HepG2 (cell line): ENCODE data around the gene GNA12. TPM values are rescaled to one million over a fixed set of nuclear protein-coding genes. Genes with fewer than 3 reads are reported as not detected.
A peak's percentile ranks its signal among the peaks of the same experiment; 100 is the strongest.

ENCODE experiments used
- ATF3 ChIP-seq: sonication (generic); formaldehyde crosslinking; IDR thresholded peaks from 2 replicates; pipeline ENCODE4 v1.4.0; 2020; ENCODE audit warnings: missing genetic modification reagents
- BCL3 ChIP-seq: sonication (generic); formaldehyde crosslinking; IDR thresholded peaks from 2 replicates; pipeline ENCODE4 v1.5.1; 2020; ENCODE audit warnings: mild to moderate bottlenecking, missing genetic modification reagents, moderate library complexity
- BHLHE40 ChIP-seq: IDR thresholded peaks from 2 replicates; pipeline ENCODE4 v1.6.1; 2011; ENCODE audit warnings: low read length, improper control_type of control experiment
- DNMT1 ChIP-seq: sonication (generic); formaldehyde crosslinking; IDR thresholded peaks from 2 replicates; pipeline ENCODE4 v1.5.1; 2020; ENCODE audit warnings: mild to moderate bottlenecking, missing genetic modification reagents
- DPF2 ChIP-seq: sonication (generic); formaldehyde crosslinking; IDR thresholded peaks from 2 replicates; pipeline ENCODE4 v1.4.0; 2020; ENCODE audit warnings: mild to moderate bottlenecking, low read depth, missing genetic modification reagents, borderline replicate concordance
- HDAC2 ChIP-seq: sonication (generic); formaldehyde crosslinking; IDR thresholded peaks from 2 replicates; pipeline ENCODE4 v1.4.0; 2020; ENCODE audit warnings: missing genetic modification reagents
- IRF9 ChIP-seq: sonication (generic); formaldehyde crosslinking; IDR thresholded peaks from 2 replicates; pipeline ENCODE4 v1.8.0; 2022; ENCODE audit warnings: missing genetic modification reagents, mild to moderate bottlenecking, borderline replicate concordance
- SALL2 ChIP-seq: sonication (generic); formaldehyde crosslinking; IDR thresholded peaks from 2 replicates; pipeline ENCODE4 v1.8.1; 2023; ENCODE audit warnings: mild to moderate bottlenecking, missing genetic modification reagents, inconsistent platforms
- SIX4 ChIP-seq: sonication (generic); formaldehyde crosslinking; IDR thresholded peaks from 2 replicates; pipeline ENCODE4 v1.4.0; 2020; ENCODE audit warnings: missing genetic modification reagents
- SKI ChIP-seq: fragments of 450-650 bp; IDR thresholded peaks from one replicate; pipeline ENCODE4 v1.6.1; 2018; ENCODE audit warnings: mild to moderate bottlenecking; ENCODE audit not compliant: partially characterized antibody
- ZBTB21 ChIP-seq: sonication (generic); formaldehyde crosslinking; IDR thresholded peaks from 2 replicates; pipeline ENCODE4 v1.4.0; 2020; ENCODE audit warnings: missing genetic modification reagents
- ZBTB39 ChIP-seq: sonication (generic); formaldehyde crosslinking; IDR thresholded peaks from 2 replicates; pipeline ENCODE4 v1.5.0; 2020; ENCODE audit warnings: missing genetic modification reagents
- ZFP1 ChIP-seq: IDR thresholded peaks from 2 replicates; pipeline ENCODE4 v1.6.1; 2016
- ZNF30 ChIP-seq: sonication (generic); formaldehyde crosslinking; IDR thresholded peaks from 2 replicates; pipeline ENCODE4 v1.5.0; 2020; ENCODE audit warnings: mild to moderate bottlenecking, missing genetic modification reagents
- ZNF503 ChIP-seq: sonication (generic); formaldehyde crosslinking; IDR thresholded peaks from 2 replicates; pipeline ENCODE4 v1.4.0; 2020; ENCODE audit warnings: missing genetic modification reagents
- ZNF562 ChIP-seq: sonication (generic); formaldehyde crosslinking; IDR thresholded peaks from 2 replicates; pipeline ENCODE4 v1.8.0; 2022; ENCODE audit warnings: missing genetic modification reagents, borderline replicate concordance
- ZNF564 ChIP-seq: sonication (generic); formaldehyde crosslinking; IDR thresholded peaks from 2 replicates; pipeline ENCODE4 v1.8.1; 2023; ENCODE audit warnings: mild to moderate bottlenecking, missing genetic modification reagents
- ZNF570 ChIP-seq: sonication (generic); formaldehyde crosslinking; IDR thresholded peaks from 2 replicates; pipeline ENCODE4 v1.4.0; 2020; ENCODE audit warnings: mild to moderate bottlenecking, missing genetic modification reagents, borderline replicate concordance
- ZNF598 ChIP-seq: sonication (generic); formaldehyde crosslinking; IDR thresholded peaks from 2 replicates; pipeline ENCODE4 v1.5.1; 2020; ENCODE audit warnings: mild to moderate bottlenecking, missing genetic modification reagents, borderline replicate concordance
- ZNF614 ChIP-seq: IDR thresholded peaks from 2 replicates; pipeline ENCODE4 v1.6.1; 2018; ENCODE audit warnings: missing biosample characterization, missing genetic modification reagents, inconsistent platforms, borderline replicate concordance
- ZNF710 ChIP-seq: sonication (generic); formaldehyde crosslinking; IDR thresholded peaks from 2 replicates; pipeline ENCODE4 v1.5.0; 2020; ENCODE audit warnings: mild to moderate bottlenecking, missing genetic modification reagents, borderline replicate concordance
- ZNF772 ChIP-seq: sonication (generic); formaldehyde crosslinking; IDR thresholded peaks from 2 replicates; pipeline ENCODE4 v1.5.0; 2020; ENCODE audit warnings: mild to moderate bottlenecking, missing genetic modification reagents
- polyA plus RNA-seq, 8 experiments: library from polyadenylated mRNA; depleted of rRNA in 3 of 8; stranded (reverse) in 7 of 8; unstranded in 1 of 8; fragments of >200 nt; fragmentation: Illumina TruSeq in 4 of 8; extraction: Trizol in 4 of 8; gene quantifications; 2 replicates each; pipeline versions ENCODE4 v1.2.1 to v1.2.3, GENCODE V29; 2011 to 2016; ENCODE audit warnings: low read depth in 4 of 8, missing spikeins in 1 of 8, mixed read lengths in 1 of 8; ENCODE audit not compliant: insufficient read depth in 1 of 8
- total RNA-seq, 5 experiments: library from RNA; depleted of rRNA; stranded (reverse); fragments of >200 nt; fragmentation: Illumina TruSeq; extraction: Trizol; gene quantifications; 2 replicates each; pipeline ENCODE4 v1.2.3, GENCODE V29; 2016; ENCODE audit warnings: low read depth in 1 of 5

The GNA12 gene
- total and polyA plus RNA-seq, 2 of the 13 experiments (the other 11 are each of a cell fraction or from before 2014, with no cell fraction given), result 16.2 to 50.9 TPM

GRCh38 chr7:2863461-2864066 lies 19.5 kb upstream of the GNA12 start (continued):
- TF ChIP-seq ZBTB39 (CRISPR knock-in tag), result no peak
- no peak for TF ChIP-seq ZNF710
- no peak for TF ChIP-seq BHLHE40
- TF ChIP-seq ZNF614 (CRISPR knock-in tag), result peak; percentile 78; the same call in 1 of the 2 replicates
- TF ChIP-seq SALL2 (CRISPR knock-in tag), result no peak; the same call in 1 of the 2 replicates
- TF ChIP-seq ZFP1 (CRISPR knock-in tag), result 0 out of 2 replicates have a peak, but pooled peaks have one; percentile 28
- TF ChIP-seq DPF2, result no peak
- TF ChIP-seq ZNF598, result no peak
- TF ChIP-seq ZNF564 (CRISPR knock-in tag), result peak; percentile 39; the same call in 1 of the 2 replicates
- peak; percentile 21; the same call in 1 of the 2 replicates for TF ChIP-seq ZBTB21 (CRISPR knock-in tag)
- TF ChIP-seq SIX4, result no peak
- no peak for TF ChIP-seq DNMT1 (CRISPR knock-in tag)
- no peak for TF ChIP-seq ZNF503
- peak; percentile 67; the same call in 1 of the 2 replicates for TF ChIP-seq HDAC2
- peak; percentile 71 for TF ChIP-seq SKI
- TF ChIP-seq ZNF570 (CRISPR knock-in tag), result no peak
- TF ChIP-seq ZNF30 (CRISPR knock-in tag), result 0 out of 2 replicates have a peak, but pooled peaks have one; percentile 31
- TF ChIP-seq IRF9 (CRISPR knock-in tag), result no peak
- TF ChIP-seq ATF3 (CRISPR knock-in tag), result peak; percentile 82
- no peak for TF ChIP-seq ZNF562 (CRISPR knock-in tag)
- no peak for TF ChIP-seq ZNF772 (CRISPR knock-in tag)
- no peak; the same call in 1 of the 2 replicates for TF ChIP-seq BCL3 (CRISPR knock-in tag)
